Ascending aorta (tissue), 2 donors: Measurements from ENCODE around the gene TTC21B. TPM values are rescaled to one million over a fixed set of nuclear protein-coding genes. Genes with fewer than 3 reads are reported as not detected.

Experiments
- DNase-seq, 2 donors: peaks; one replicate each; pipeline ENCODE4 v3.0.0-alpha.2; 2019; ENCODE audit warnings: low spot score in 2 of 2
- H3K27ac ChIP-seq, 2 donors: fragments of 200-600 bp; sonication (generic); one replicate each; pipeline ENCODE4 v1.5.1; 2016 to 2017; ENCODE audit warnings: mild to moderate bottlenecking in 1 of 2
- H3K27me3 ChIP-seq: fragments of 200-600 bp; sonication (generic); one replicate; pipeline ENCODE4 v1.5.1; 2017
- H3K36me3 ChIP-seq, 2 donors: fragments of 200-600 bp; sonication (generic); one replicate each; pipeline ENCODE4 v1.5.1; 2016
- H3K4me1 ChIP-seq, 2 donors: fragments of 200-600 bp; sonication (generic); one replicate each; pipeline ENCODE4 v1.5.1; 2016 to 2017; ENCODE audit warnings: mild to moderate bottlenecking in 1 of 2
- H3K4me3 ChIP-seq, 2 donors: fragments of 200-600 bp; sonication (generic); one replicate each; pipeline ENCODE4 v1.5.1; 2016 to 2017; ENCODE audit warnings: mild to moderate bottlenecking in 1 of 2
- H3K9me3 ChIP-seq, 2 donors: fragments of 200-600 bp; sonication (generic); one replicate each; pipeline ENCODE4 v1.5.1; 2016
- CTCF ChIP-seq, 3 experiments: fragments of 200-600 bp in 2 of 3; fragments of 450-650 bp in 1 of 3; sonication (generic) in 2 of 3; IDR thresholded peaks; one replicate each; pipeline ENCODE4 v1.5.1; 2016 to 2019; ENCODE audit warnings: antibody characterized with exemption in 3 of 3, mild to moderate bottlenecking in 1 of 3, moderate library complexity in 1 of 3
- intact Hi-C: fragments of 100-400 bp; cut with DNase I; formaldehyde crosslinking; loops from one replicate; pipeline ENCODE4 v1.15.1; 2023
- total RNA-seq: library from RNA; depleted of rRNA; stranded (reverse); fragments of >200 nt; gene quantifications from one replicate; pipeline ENCODE4 v1.1.0, GENCODE V29; 2016

TTC21B gene
- total RNA-seq, 1 donor from 2014 or later: 5.5 TPM

- no peak for DNase-seq
- no peaks in the 10 kb centered on the region for H3K9me3 ChIP-seq
- H3K27ac ChIP-seq: no peak overlapping the region
- H3K4me1 ChIP-seq: peaks cover 0 to 3% of the 10 kb centered on the region in 2 donors
- intact Hi-C loops: no loop called here
- no peak for TF ChIP-seq CTCF (IDR thresholded peaks at IDR 0.05)
- H3K4me3 ChIP-seq: no peak overlapping the region
- no peaks in the 10 kb centered on the region for H3K36me3 ChIP-seq
- no peaks in the 10 kb centered on the region for H3K27me3 ChIP-seq
Measured at GRCh38 chr2:165825041-165825440, 128.5 kb downstream of the TTC21B start.

Other genes starting within 250 kb of the TTC21B start
- 0.64 TPM for gene GALNT3, start 159.5 kb downstream of the TTC21B start, total RNA-seq
- gene SCN1A, start 174.2 kb upstream of the TTC21B start, total RNA-seq: not detected